AG09309 (cell line): ENCODE results near the gene RPS5.

Experiments used
- DNase-seq: peaks from one replicate; pipeline ENCODE4 v3.0.0-alpha.2; 2010; ENCODE audit warnings: low read depth
- H3K4me3 ChIP-seq: 2 replicates; pipeline ENCODE4 v1.5.1; 2011; ENCODE audit warnings: mild to moderate bottlenecking, low read depth, low read length, moderate library complexity; ENCODE audit not compliant: control insufficient read depth
- TF ChIP-seq, protein P1 (sequence below): IDR thresholded peaks from 2 replicates; pipeline ENCODE4 v1.5.1; 2011; ENCODE audit warnings: mild to moderate bottlenecking, low read depth, low read length, inconsistent platforms; ENCODE audit not compliant: insufficient read depth, control insufficient read depth; ENCODE audit errors: missing control alignments

RPS5 gene

DNA sequence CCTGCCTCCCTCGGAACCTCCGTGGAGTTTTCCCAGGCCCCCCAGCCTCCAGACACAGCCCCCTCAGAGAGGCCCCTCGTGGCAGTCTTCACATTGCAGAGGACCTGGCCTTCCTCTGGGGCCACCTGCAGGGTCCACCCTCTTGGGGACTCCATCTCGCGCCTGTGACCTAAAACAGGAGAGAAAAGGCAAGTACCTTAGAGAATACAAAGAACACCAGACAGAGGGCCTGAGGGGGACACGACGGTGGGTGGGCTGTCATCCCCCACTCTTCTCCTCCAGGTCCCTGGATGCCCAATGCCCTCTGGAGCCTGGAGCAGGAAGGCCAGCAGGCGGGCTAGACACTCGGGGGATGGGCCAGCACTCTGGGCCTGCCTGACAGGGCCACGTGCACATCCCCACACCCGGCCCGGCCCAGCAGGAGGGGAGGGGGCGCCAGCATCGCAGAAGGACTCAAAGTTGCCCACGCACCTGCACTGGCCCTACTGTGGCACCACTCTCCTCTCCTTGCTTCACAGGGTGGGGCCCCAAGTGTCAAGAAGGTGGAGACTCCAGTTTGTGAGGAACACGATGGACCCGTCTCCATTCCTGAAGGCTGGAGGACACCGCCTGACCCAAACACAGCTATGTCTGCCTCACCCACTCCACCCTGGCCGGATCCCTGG, 29.5 kb upstream of the RPS5 start:
- TF ChIP-seq, protein P1, sequence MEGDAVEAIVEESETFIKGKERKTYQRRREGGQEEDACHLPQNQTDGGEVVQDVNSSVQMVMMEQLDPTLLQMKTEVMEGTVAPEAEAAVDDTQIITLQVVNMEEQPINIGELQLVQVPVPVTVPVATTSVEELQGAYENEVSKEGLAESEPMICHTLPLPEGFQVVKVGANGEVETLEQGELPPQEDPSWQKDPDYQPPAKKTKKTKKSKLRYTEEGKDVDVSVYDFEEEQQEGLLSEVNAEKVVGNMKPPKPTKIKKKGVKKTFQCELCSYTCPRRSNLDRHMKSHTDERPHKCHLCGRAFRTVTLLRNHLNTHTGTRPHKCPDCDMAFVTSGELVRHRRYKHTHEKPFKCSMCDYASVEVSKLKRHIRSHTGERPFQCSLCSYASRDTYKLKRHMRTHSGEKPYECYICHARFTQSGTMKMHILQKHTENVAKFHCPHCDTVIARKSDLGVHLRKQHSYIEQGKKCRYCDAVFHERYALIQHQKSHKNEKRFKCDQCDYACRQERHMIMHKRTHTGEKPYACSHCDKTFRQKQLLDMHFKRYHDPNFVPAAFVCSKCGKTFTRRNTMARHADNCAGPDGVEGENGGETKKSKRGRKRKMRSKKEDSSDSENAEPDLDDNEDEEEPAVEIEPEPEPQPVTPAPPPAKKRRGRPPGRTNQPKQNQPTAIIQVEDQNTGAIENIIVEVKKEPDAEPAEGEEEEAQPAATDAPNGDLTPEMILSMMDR: no peak
- H3K4me3 ChIP-seq: no peak overlapping the region
- DNase-seq: no peak

DNA sequence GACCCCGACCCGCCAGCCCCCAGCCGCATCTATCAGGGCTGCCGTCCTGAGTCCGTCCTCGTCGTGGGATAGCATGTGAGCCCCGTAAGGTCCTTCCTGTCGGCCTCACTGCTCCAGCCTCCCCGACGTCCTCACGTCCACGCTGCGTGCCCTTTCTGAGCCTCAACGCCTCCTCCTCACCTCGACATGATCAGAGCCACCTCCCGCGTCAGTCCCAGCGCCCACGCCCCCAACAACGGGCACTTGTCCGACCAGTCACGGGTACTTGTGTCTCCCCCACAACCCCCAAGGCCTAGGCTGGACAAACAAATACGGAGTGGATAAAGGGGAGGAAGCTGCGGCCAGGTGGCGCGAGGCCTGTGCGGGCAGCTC, 25.2 kb upstream of the RPS5 start:
- peak overlapping the region; percentile 72 for H3K4me3 ChIP-seq
- DNase-seq: no peak
- TF ChIP-seq, protein P1: peak; percentile 10

DNA sequence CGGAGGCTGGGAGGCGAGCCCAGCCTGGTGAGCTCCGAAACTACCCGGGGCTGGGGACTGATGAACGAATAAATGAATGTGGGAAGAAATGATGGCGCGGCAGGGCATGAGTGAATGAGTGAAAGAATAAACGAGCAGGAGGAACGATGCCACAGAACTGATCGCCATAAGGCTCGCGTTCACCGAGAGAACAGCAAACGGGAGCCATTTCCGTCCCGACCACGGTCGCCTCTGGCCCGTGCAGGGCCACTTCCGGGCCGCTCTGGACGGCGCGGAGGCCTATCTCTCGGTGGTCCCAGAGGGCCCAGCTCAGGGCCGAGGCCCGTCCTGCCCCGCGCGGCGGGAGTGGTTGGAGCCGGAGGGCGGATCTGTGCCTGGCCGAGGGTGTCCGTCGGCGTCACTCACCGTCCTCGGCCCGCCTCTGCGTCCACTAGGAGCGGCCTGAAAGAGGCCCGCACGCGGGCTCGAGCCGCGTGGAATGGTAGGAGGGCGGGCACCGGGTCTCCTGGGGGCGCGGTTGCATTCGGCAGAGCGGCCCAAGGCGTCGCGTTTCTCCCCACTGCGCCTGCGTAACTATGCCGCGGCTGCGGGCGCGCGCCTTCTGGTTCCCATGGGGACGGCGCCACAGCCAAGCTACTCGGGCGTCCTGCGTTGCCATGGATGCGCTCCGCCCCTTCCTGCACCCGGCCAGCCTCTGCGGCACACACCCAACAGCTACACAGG, 24.6 kb upstream of the RPS5 start, which contains the start of gene ZNF497:
Gene ZNF497, minus strand, starts transcription at position 480 of the 723 bp plus-strand sequence. CDS start 5,116 bp downstream, outside the sequence.
- H3K4me3 ChIP-seq: peak within 1 kb of the TSS; percentile 72
- DNase-seq: peak; percentile 79

DNA sequence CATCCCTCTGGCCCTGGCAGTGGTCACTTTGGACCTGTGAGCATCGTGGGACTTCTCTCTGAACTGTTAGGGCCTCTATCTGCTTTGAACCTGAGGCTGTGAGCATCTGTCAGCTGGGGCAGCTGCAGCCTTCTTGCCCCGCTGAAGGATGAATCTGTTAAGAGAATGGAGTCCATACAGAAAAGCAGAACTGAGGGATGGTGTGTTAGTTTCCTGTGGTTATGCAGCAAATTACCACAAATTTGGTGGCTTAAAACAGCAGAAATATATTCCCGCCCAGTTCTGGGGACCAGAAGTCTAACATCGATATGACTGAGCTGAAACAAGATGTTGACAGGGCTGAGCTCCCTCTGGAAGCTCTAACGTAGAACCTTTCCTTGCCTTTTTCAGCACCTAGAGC, 22.9 kb upstream of the RPS5 start:
- TF ChIP-seq, protein P1: no peak
- no peak for DNase-seq
- no peak overlapping the region for H3K4me3 ChIP-seq

More for the DNA sequence above, 24.6 kb upstream of the RPS5 start, which contains the start of gene ZNF497:
- TF ChIP-seq, protein P1: no peak

DNA sequence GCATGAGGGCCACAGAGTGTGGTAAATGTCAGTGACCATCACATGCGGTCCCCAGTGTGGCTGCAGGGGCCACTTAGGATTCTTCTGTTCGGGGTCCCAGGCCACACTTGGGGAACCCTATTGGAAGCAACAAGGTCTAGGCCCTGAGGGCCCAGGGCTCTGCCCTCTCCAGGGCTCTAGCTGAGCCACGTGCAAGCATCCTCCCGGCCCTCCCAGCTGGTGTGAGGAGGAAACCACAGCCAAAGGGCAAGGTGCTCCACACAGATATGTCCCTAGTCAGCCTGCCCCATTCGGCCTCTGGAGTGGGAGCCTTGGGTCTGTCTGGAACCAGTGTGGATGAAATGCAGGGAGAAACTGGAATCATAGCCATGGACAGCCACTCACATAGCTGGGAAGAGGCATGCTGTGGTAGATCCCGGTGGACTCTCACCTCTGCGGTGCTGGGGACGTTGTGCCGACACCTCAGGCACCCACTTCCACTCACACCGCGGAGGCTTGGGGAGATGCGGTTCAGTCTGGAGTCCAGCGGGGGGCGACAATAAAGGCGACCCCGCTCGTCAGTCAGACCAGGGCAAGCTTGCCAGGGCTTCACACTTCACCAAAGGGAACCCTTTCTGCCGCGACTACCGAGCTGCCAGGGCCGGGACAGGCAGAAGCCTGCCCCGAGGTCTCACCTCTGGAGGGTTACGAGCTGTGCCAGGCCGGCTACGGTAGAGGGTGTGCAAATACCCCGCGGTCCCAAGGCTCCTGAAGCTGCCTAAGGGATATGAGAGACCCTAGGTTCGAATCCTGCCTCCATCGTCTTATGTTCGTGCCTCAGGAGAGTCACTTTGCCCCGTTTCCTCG, 20.3 kb upstream of the RPS5 start:
- no peak overlapping the region for H3K4me3 ChIP-seq
- DNase-seq: no peak
- TF ChIP-seq, protein P1: no peak

DNA sequence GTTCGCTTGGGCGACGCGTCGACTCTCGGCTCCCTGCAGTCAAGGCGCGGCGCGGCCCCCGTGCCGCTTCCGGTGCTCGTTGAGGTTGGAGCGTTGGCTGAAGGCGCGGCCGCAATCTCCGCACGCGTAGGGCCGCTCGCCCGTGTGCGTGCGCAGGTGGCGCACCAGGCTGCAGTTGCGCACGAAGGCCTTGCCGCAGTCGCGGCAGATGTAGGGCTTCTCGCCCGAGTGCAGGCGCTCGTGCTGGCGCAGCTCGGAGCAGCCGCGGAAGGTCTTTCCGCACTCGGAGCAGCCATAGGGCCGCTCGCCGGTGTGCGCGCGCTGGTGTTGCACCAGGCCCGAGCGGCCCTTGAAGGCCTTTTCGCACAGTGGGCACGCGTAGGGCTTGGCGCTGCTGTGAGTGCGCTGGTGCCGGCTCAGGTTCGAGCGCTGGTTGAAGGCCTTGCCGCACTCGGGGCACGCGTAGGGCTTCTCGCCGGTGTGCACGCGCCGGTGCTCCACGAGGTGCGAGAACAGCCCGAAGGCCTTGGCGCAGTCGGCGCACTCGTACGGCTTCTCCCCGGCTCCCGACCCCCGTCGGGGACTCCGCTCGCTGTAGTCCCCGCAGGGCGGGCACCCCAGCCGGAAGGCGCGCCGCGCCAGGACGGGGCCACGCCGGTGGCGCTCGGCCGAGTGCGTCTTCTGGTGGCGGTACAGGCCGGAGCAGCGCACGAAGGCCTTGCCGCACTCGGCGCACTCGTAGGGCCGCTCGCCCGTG, 19.2 kb upstream of the RPS5 start:
- TF ChIP-seq, protein P1: no peak
- no peak overlapping the region for H3K4me3 ChIP-seq
- DNase-seq: no peak
